GM23338 (cell line): ENCODE measurements around the gene C5AR1. TPM values are rescaled to one million over a fixed set of nuclear protein-coding genes. Genes with fewer than 3 reads are reported as not detected.

Experiments used
- ATAC-seq: fragments of 200-7000 bp; cut with Tn5 transposase; 3 replicates; pipeline ENCODE4 v1.9.1; 2020
- DNase-seq: peaks from one replicate; pipeline ENCODE4 v3.0.0-alpha.2; 2015; ENCODE audit warnings: low spot score
- H2AFZ ChIP-seq: fragments of 200-600 bp; sonication (generic); 2 replicates; pipeline ENCODE4 v1.8.0; 2016; ENCODE audit warnings: antibody characterized with exemption, mild to moderate bottlenecking, moderate library complexity
- H3F3A ChIP-seq: fragments of 200-600 bp; sonication (generic); replicated peaks from 2 replicates; pipeline ENCODE4 v1.8.0; 2017; ENCODE audit warnings: antibody characterized with exemption, mixed run types, low read depth
- H3K27ac ChIP-seq: fragments of 200-600 bp; sonication (generic); 2 replicates; pipeline ENCODE4 v1.6.1; 2016; ENCODE audit warnings: low read depth
- H3K27me3 ChIP-seq: fragments of 200-600 bp; sonication (generic); 2 replicates; pipeline ENCODE4 v1.8.0; 2016; ENCODE audit warnings: mild to moderate bottlenecking, mixed run types, moderate library complexity; ENCODE audit not compliant: insufficient read depth
- H3K36me3 ChIP-seq: fragments of 200-600 bp; sonication (generic); 2 replicates; pipeline ENCODE4 v1.8.0; 2016; ENCODE audit warnings: mild to moderate bottlenecking; ENCODE audit not compliant: insufficient read depth
- H3K4me1 ChIP-seq: fragments of 200-600 bp; sonication (generic); 2 replicates; pipeline ENCODE4 v1.8.0; 2016; ENCODE audit warnings: mild to moderate bottlenecking, moderate library complexity; ENCODE audit not compliant: insufficient read depth
- H3K4me2 ChIP-seq: fragments of 200-600 bp; sonication (generic); 2 replicates; pipeline ENCODE4 v1.7.1; 2017; ENCODE audit warnings: mixed run types
- H3K4me3 ChIP-seq: fragments of 200-600 bp; sonication (generic); 2 replicates; pipeline ENCODE4 v1.6.1; 2016; ENCODE audit warnings: mixed run types
- H3K79me2 ChIP-seq: fragments of 200-600 bp; sonication (generic); replicated peaks from 2 replicates; pipeline ENCODE4 v1.8.0; 2017; ENCODE audit warnings: mild to moderate bottlenecking; ENCODE audit not compliant: insufficient read depth
- H3K9me2 ChIP-seq: fragments of 200-600 bp; sonication (generic); 2 replicates; pipeline ENCODE4 v1.8.0; 2017; ENCODE audit not compliant: insufficient read depth
- H4K20me1 ChIP-seq: fragments of 200-600 bp; sonication (generic); replicated peaks from 2 replicates; pipeline ENCODE4 v1.8.0; 2017; ENCODE audit warnings: mild to moderate bottlenecking; ENCODE audit not compliant: insufficient read depth
- H3K27ac Mint-ChIP-seq: 2 replicates; pipeline ENCODE4 v1.8.0; 2020; ENCODE audit warnings: inconsistent platforms, mild to moderate bottlenecking, moderate library complexity, mixed read lengths
- H3K27me3 Mint-ChIP-seq: 3 replicates; pipeline ENCODE4 v1.8.0; 2022; ENCODE audit warnings: low read depth, mild to moderate bottlenecking, moderate library complexity, mixed read lengths, inconsistent platforms; ENCODE audit not compliant: insufficient read depth, poor library complexity
- H3K36me3 Mint-ChIP-seq: 3 replicates; pipeline ENCODE4 v1.8.0; 2021; ENCODE audit warnings: low read depth, mild to moderate bottlenecking, inconsistent platforms, moderate library complexity, mixed read lengths
- H3K4me1 Mint-ChIP-seq: 3 replicates; pipeline ENCODE4 v1.8.0; 2020; ENCODE audit warnings: mild to moderate bottlenecking, inconsistent platforms, mixed read lengths
- H3K4me3 Mint-ChIP-seq: 3 replicates; pipeline ENCODE4 v1.8.0; 2021; ENCODE audit warnings: moderate library complexity, mild to moderate bottlenecking, inconsistent platforms, mixed read lengths
- H3K9me3 Mint-ChIP-seq: 3 replicates; pipeline ENCODE4 v1.8.0; 2020; ENCODE audit warnings: moderate library complexity, mild to moderate bottlenecking, inconsistent platforms, mixed read lengths
- CREB1 ChIP-seq: fragments of 250-450 bp; sonication (Bioruptor Pico); IDR thresholded peaks from 2 replicates; pipeline ENCODE4 v1.5.0; 2020; ENCODE audit warnings: low read depth, mild to moderate bottlenecking, moderate library complexity
- CTCF ChIP-seq, 2 experiments: fragments of 200-600 bp in 1 of 2; sonication (generic) in 1 of 2; conservative IDR thresholded peaks; 2 replicates each; pipeline versions ENCODE4 v1.5.1 to v1.6.1; 2016 to 2017; ENCODE audit warnings: antibody characterized with exemption in 2 of 2, low read depth in 2 of 2, mild to moderate bottlenecking in 2 of 2, moderate library complexity in 1 of 2
- EZH2 ChIP-seq: fragments of 200-600 bp; sonication (generic); IDR thresholded peaks from one replicate; pipeline ENCODE4 v1.8.0; 2017; ENCODE audit warnings: antibody characterized with exemption, mild to moderate bottlenecking, low read depth; ENCODE audit not compliant: unreplicated experiment
- JUNB ChIP-seq: IDR thresholded peaks from one replicate; pipeline ENCODE4 v1.6.1; 2016; ENCODE audit warnings: antibody characterized with exemption; ENCODE audit not compliant: unreplicated experiment
- NANOG ChIP-seq: IDR thresholded peaks from 2 replicates; pipeline ENCODE4 v1.6.1; 2016; ENCODE audit warnings: antibody characterized with exemption, borderline replicate concordance
- POLR2AphosphoS5 ChIP-seq: IDR thresholded peaks from 2 replicates; pipeline ENCODE4 v1.6.1; 2016; ENCODE audit warnings: antibody characterized with exemption, low read depth
- REST ChIP-seq: IDR thresholded peaks from one replicate; pipeline ENCODE4 v1.6.1; 2018; ENCODE audit warnings: antibody characterized with exemption; ENCODE audit not compliant: unreplicated experiment
- STAT1 ChIP-seq: IDR thresholded peaks from one replicate; pipeline ENCODE4 v1.6.1; 2016; ENCODE audit warnings: antibody characterized with exemption; ENCODE audit not compliant: unreplicated experiment
- ZNF114 ChIP-seq: fragments of 250-450 bp; sonication (Bioruptor Pico); IDR thresholded peaks from 2 replicates; pipeline ENCODE4 v1.5.0; 2020; ENCODE audit warnings: mild to moderate bottlenecking, moderate library complexity
- polyA plus RNA-seq: library from polyadenylated mRNA; unstranded; fragments of >200 nt; fragmentation: Nextera tagmentation; extraction: Ambion mirVana; gene quantifications from 2 replicates; pipeline ENCODE4 v1.2.1, GENCODE V29; 2016
- total RNA-seq: library from RNA; depleted of rRNA; stranded (reverse); fragments of >200 nt; shearing (Covaris generic); gene quantifications from 2 replicates; pipeline ENCODE4 v1.2.3, GENCODE V29; 2014
- TF ChIP-seq, protein P1 (sequence below): IDR thresholded peaks from 2 replicates; pipeline ENCODE4 v1.6.1; 2016; ENCODE audit warnings: antibody characterized with exemption

The C5AR1 gene
- total and polyA plus RNA-seq, 2 experiments from 2014 or later = 0.08 TPM; not detected in 1

- Histone ChIP-seq H3K4me2 (peak overlapping the region; percentile 88; the same call in 1 of the 2 replicates), H3F3A (peaks cover 9% of the 10 kb centered on the region; the same call in 1 of the 2 replicates), H3K27me3 (peaks cover 3% of the 10 kb centered on the region; the same call in 1 of the 2 replicates), H3K4me1 (peaks cover 16% of the 10 kb centered on the region), H3K27ac (peak overlapping the region; percentile 50; the same call in 1 of the 2 replicates), H3K9me2 (no peaks in the 10 kb centered on the region), H4K20me1 (peaks cover 4% of the 10 kb centered on the region), H3K4me3 (peak overlapping the region; percentile 28; the same call in 1 of the 2 replicates), H2AFZ (no peak overlapping the region), H3K36me3 (peaks cover 20% of the 10 kb centered on the region), H3K79me2 (peaks cover 60% of the 10 kb centered on the region)
- no peak for DNase-seq
- TF ChIP-seq NANOG (no peak), JUNB (no peak), CTCF (conservative IDR thresholded peaks at IDR 0.05; ENCODE audit: low read depth in 2 of 2) (no peak), ZNF114 (CRISPR knock-in tag) (no peak), CREB1 (CRISPR knock-in tag) (no peak), EZH2 (no peak), POLR2AphosphoS5 (no peak), REST (no peak), STAT1 (no peak)
- TF ChIP-seq, protein P1, sequence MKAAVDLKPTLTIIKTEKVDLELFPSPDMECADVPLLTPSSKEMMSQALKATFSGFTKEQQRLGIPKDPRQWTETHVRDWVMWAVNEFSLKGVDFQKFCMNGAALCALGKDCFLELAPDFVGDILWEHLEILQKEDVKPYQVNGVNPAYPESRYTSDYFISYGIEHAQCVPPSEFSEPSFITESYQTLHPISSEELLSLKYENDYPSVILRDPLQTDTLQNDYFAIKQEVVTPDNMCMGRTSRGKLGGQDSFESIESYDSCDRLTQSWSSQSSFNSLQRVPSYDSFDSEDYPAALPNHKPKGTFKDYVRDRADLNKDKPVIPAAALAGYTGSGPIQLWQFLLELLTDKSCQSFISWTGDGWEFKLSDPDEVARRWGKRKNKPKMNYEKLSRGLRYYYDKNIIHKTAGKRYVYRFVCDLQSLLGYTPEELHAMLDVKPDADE = no peak
- Mint-ChIP-seq H3K9me3 (peaks cover 16% of the 10 kb centered on the region; the same call in 2 of the 3 replicates), H3K27ac (no peak overlapping the region; the same call in 1 of the 2 replicates), H3K4me1 (peaks cover 28% of the 10 kb centered on the region), H3K36me3 (peaks cover 64% of the 10 kb centered on the region), H3K4me3 (peak overlapping the region; percentile 44), H3K27me3 (peaks cover 15% of the 10 kb centered on the region)
- ATAC-seq = no peak
These were observed 41.0 kb downstream of the C5AR1 start for GRCh38 chr19:47350630-47351029.
